AG09319 (cell line): Measurements from ENCODE around the gene FRMPD1.

Experiments used
- DNase-seq: peaks from one replicate; pipeline ENCODE4 v3.0.0-alpha.2; 2010; ENCODE audit warnings: low read depth; ENCODE audit errors: extremely low read depth
- CTCF ChIP-seq: IDR thresholded peaks from 2 replicates; pipeline ENCODE4 v1.5.1; 2011; ENCODE audit warnings: low read depth, mild to moderate bottlenecking, inconsistent platforms, low read length, moderate library complexity

The FRMPD1 gene

DNA sequence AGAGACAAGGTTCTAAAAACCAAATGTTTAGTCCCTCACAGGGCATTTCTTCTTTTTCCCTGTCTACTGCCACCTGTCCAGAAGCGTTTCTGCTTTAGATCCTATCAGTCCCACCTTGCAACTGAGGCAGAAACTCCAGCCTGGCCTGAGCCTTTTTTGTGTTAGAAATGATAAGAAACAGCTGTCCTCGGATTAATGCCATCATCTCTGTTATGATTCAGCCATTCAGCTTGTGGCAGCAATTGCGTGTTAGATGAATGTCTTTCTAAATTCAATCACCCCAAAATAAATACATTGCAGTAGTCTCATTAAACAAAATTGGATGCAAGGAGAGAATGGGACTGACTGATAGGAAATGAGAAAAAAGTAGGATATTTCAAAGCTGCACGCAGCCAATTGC is 28.3 kb upstream of the FRMPD1 start:
- no peak for TF ChIP-seq CTCF
- peak; percentile 47 for DNase-seq

GRCh38 chr9:37623267-37623666 is 27.5 kb upstream of the FRMPD1 start:
- DNase-seq = no peak
- TF ChIP-seq CTCF = no peak

DNA sequence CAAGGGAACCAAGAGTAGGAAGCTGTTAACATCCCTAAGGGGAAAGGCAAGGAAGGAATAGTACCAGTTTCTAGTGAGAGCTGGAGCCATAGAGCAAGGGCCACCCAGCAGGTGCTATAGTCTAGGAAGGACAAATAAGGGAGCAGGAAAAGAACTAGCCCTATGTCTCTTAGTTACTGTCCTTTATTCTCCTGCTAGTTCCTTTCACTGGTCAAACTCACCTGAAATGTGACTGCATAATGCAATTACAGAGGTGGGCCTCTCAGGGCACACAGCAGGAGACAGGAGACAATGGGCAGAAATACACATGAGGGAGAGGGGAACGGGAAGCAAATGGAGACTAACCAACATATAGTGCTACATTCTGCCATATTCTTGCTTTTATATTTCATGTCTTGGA is 26.7 kb upstream of the FRMPD1 start:
- DNase-seq = no peak
- no peak for TF ChIP-seq CTCF

- DNase-seq = no peak
- no peak for TF ChIP-seq CTCF
Observed at GRCh38 chr9:37625036-37625757, 25.6 kb upstream of the FRMPD1 start.

GRCh38 chr9:37625758-37626147 is 25.0 kb upstream of the FRMPD1 start:
- DNase-seq = no peak
- no peak for TF ChIP-seq CTCF

GRCh38 chr9:37626708-37627292 is 24.0 kb upstream of the FRMPD1 start:
- no peak for TF ChIP-seq CTCF
- no peak for DNase-seq

- TF ChIP-seq CTCF = no peak
- DNase-seq = no peak
Observed at GRCh38 chr9:37632479-37632878, 18.3 kb upstream of the FRMPD1 start.
